Measurements from ENCODE around the gene TEX44. TPM values are rescaled to one million over a fixed set of nuclear protein-coding genes. Genes with fewer than 3 reads are reported as not detected.

The TEX44 gene
- total RNA-seq, 1 experiment from 2014 or later = not detected

DNA sequence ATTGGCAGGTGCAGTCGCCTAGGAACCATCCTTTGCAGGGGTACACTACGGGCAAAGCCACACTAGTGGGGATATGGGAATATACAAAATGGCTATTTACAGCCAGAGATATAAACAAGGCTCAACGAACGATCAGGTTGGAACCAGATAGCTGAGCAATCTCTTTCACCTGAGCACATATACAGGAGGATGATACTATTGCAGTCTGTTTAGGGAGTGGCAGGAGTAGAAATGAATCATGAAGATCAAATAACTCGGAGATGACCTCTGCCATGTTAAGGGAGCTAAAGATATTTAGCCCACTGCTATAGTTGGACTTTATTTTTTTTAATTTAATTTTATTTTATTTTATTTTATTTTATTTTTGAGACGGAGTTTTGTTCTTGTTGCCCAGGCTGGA, 33.8 kb downstream of the TEX44 start:
- Histone ChIP-seq H3K4me1 (ENCODE audit: control insufficient read depth in 1 of 2, insufficient read depth in 2 of 2, low read length in 2 of 2) (peaks cover 20 to 46% of the 10 kb centered on the region in 2 experiments), H3K27ac (ENCODE audit: low read depth, low read length) (no peak overlapping the region), H3K4me3 (replicated peaks in 1 of 2; ENCODE audit: low read depth in 1 of 2, low read length in 2 of 2) (no peak overlapping the region), H3K4me2 (ENCODE audit: low read length) (no peak overlapping the region), H3K36me3 (ENCODE audit: control insufficient read depth in 1 of 2, insufficient read depth in 2 of 2, low read length in 2 of 2) (no peaks in the 10 kb centered on the region), H3K79me2 (ENCODE audit: insufficient read depth, low read length) (no peaks in the 10 kb centered on the region), H3K9me3 (ENCODE audit: control insufficient read depth in 1 of 2, insufficient read depth in 1 of 2, low read depth in 1 of 2, low read length in 2 of 2) (no peaks in the 10 kb centered on the region), H3K9ac (ENCODE audit: low read length) (no peak overlapping the region), H4K20me1 (ENCODE audit: insufficient read depth) (no peaks in the 10 kb centered on the region), H2AFZ (ENCODE audit: low read depth, low read length, poor library complexity, severe bottlenecking) (no peak overlapping the region), H3K27me3 (ENCODE audit: insufficient read depth, low read length) (no peaks in the 10 kb centered on the region), H3K9me2 (ENCODE audit: insufficient read depth) (no peaks in the 10 kb centered on the region)
- DNase-seq (ENCODE audit: low read depth, low spot score) (no peak), ATAC-seq (no peak)
- CTCF ChIA-PET = interaction anchor here (1.2 kb wide), 1 partner anchor 47 kb away, joined by 3 read pairs; no protein-coding TSS in a partner anchor
- BruUV-seq (replicated peaks) = no TSS peak
- POLR2A ChIA-PET = interaction anchor here (1.0 to 2.3 kb wide), 2 partner anchors 15 to 16 kb away, joined by 3 to 6 read pairs; no protein-coding TSS in a partner anchor
- intact Hi-C loops (cut with micrococcal nuclease) = no loop called here
- TF ChIP-seq, protein P1, sequence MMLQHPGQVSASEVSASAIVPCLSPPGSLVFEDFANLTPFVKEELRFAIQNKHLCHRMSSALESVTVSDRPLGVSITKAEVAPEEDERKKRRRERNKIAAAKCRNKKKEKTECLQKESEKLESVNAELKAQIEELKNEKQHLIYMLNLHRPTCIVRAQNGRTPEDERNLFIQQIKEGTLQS (IDR thresholded peaks at IDR 0.05) = no peak
- no peak for TF ChIP-seq EZH2phosphoT487 (IDR thresholded peaks at IDR 0.05; ENCODE audit: borderline replicate concordance)
- TF ChIP-seq ZFX (IDR thresholded peaks at IDR 0.05) = no peak
- TF ChIP-seq SRF (IDR thresholded peaks at IDR 0.05; ENCODE audit: low read depth) = no peak
- TF ChIP-seq TCF7L2 (IDR thresholded peaks at IDR 0.05; ENCODE audit: borderline replicate concordance, extremely low read depth, insufficient read depth, insufficient read length) = no peak
- no peak for TF ChIP-seq FOSL1 (IDR thresholded peaks at IDR 0.05; ENCODE audit: low read depth)
- TF ChIP-seq JUND (IDR thresholded peaks at IDR 0.05) = no peak
- no peak for TF ChIP-seq POLR2AphosphoS5 (IDR thresholded peaks at IDR 0.05; ENCODE audit: low read depth, low read length)
- TF ChIP-seq EGR1 (IDR thresholded peaks at IDR 0.05; ENCODE audit: low read depth) = no peak
- TF ChIP-seq YY1 (IDR thresholded peaks at IDR 0.05; ENCODE audit: extremely low read depth, insufficient replicate concordance, low read depth, low read length) = no peak
- TF ChIP-seq EZH2 (IDR thresholded peaks at IDR 0.05) = no peak
- no peak for TF ChIP-seq ELF1 (IDR thresholded peaks at IDR 0.05; ENCODE audit: borderline replicate concordance, low read depth)
- RAD21 ChIA-PET (ENCODE audit: low non-redundant PET in 1 of 2, low total read pairs in 2 of 2, uncharacterized antibody in 2 of 2, unreplicated experiment in 2 of 2) = no interaction called here
